ENCODE measurements around the gene RAB3IL1. TPM values are rescaled to one million over a fixed set of nuclear protein-coding genes. Genes with fewer than 3 reads are reported as not detected.

Gene RAB3IL1
- total RNA-seq, 2 experiments from 2014 or later, result not detected

GRCh38 chr11:61916737-61917333 is 531 bp downstream of the RAB3IL1 start:
- Mint-ChIP-seq H3K4me3 (peak overlapping the region; percentile 40), H3K27me3 (peaks cover 66% of the 10 kb centered on the region), H3K4me1 (peaks cover 2% of the 10 kb centered on the region), H3K9me3 (no peaks in the 10 kb centered on the region), H3K27ac (no peak overlapping the region), H3K36me3 (no peaks in the 10 kb centered on the region)
- no peak for DNase-seq

- H3K4me3 Mint-ChIP-seq, result no peak overlapping the region
- H3K36me3 Mint-ChIP-seq, result no peaks in the 10 kb centered on the region
- no peak overlapping the region for H3K27ac Mint-ChIP-seq
- no peaks in the 10 kb centered on the region for H3K9me3 Mint-ChIP-seq
- DNase-seq, result no peak
- peaks cover 54% of the 10 kb centered on the region for H3K27me3 Mint-ChIP-seq
- H3K4me1 Mint-ChIP-seq, result peaks cover 2% of the 10 kb centered on the region
Measured at GRCh38 chr11:61914471-61915171, 2.7 kb downstream of the RAB3IL1 start.

- H3K4me3 Mint-ChIP-seq, result no peak overlapping the region
- no peaks in the 10 kb centered on the region for H3K9me3 Mint-ChIP-seq
- DNase-seq, result no peak
- H3K27ac Mint-ChIP-seq, result no peak overlapping the region
- peaks cover 49% of the 10 kb centered on the region for H3K27me3 Mint-ChIP-seq
- no peaks in the 10 kb centered on the region for H3K36me3 Mint-ChIP-seq
- peaks cover 2% of the 10 kb centered on the region for H3K4me1 Mint-ChIP-seq
Measured at GRCh38 chr11:61913699-61914395, 3.5 kb downstream of the RAB3IL1 start.

- no peak for DNase-seq
- Mint-ChIP-seq H3K27ac (no peak overlapping the region), H3K9me3 (no peaks in the 10 kb centered on the region)
Measured at GRCh38 chr11:61912991-61913698, 4.2 kb downstream of the RAB3IL1 start.

GRCh38 chr11:61912530-61912898 is 4.9 kb downstream of the RAB3IL1 start:
- Mint-ChIP-seq H3K36me3 (no peaks in the 10 kb centered on the region), H3K27me3 (peaks cover 35% of the 10 kb centered on the region), H3K4me3 (no peak overlapping the region), H3K27ac (no peak overlapping the region), H3K4me1 (no peaks in the 10 kb centered on the region), H3K9me3 (no peaks in the 10 kb centered on the region)
- no peak for DNase-seq

More at GRCh38 chr11:61912991-61913698, 4.2 kb downstream of the RAB3IL1 start:
- Mint-ChIP-seq H3K27me3 (peaks cover 42% of the 10 kb centered on the region), H3K36me3 (no peaks in the 10 kb centered on the region), H3K4me1 (peaks cover 2% of the 10 kb centered on the region), H3K4me3 (no peak overlapping the region)

- no peaks in the 10 kb centered on the region for H3K9me3 Mint-ChIP-seq
- no peak overlapping the region for H3K4me3 Mint-ChIP-seq
- H3K4me1 Mint-ChIP-seq, result no peaks in the 10 kb centered on the region
- peaks cover 33% of the 10 kb centered on the region for H3K27me3 Mint-ChIP-seq
- H3K36me3 Mint-ChIP-seq, result no peaks in the 10 kb centered on the region
- no peak overlapping the region for H3K27ac Mint-ChIP-seq
- DNase-seq, result no peak
Measured at GRCh38 chr11:61911701-61912529, 5.5 kb downstream of the RAB3IL1 start.

GRCh38 chr11:61911128-61911700 is 6.2 kb downstream of the RAB3IL1 start:
- DNase-seq, result no peak
- Mint-ChIP-seq H3K27ac (no peak overlapping the region), H3K27me3 (peaks cover 26% of the 10 kb centered on the region), H3K4me1 (no peaks in the 10 kb centered on the region), H3K9me3 (no peaks in the 10 kb centered on the region), H3K4me3 (no peak overlapping the region), H3K36me3 (no peaks in the 10 kb centered on the region)

GRCh38 chr11:61910187-61911127 is 6.9 kb downstream of the RAB3IL1 start:
- no peak for DNase-seq
- Mint-ChIP-seq H3K36me3 (no peaks in the 10 kb centered on the region), H3K27ac (no peak overlapping the region), H3K4me1 (no peaks in the 10 kb centered on the region), H3K9me3 (no peaks in the 10 kb centered on the region), H3K4me3 (no peak overlapping the region), H3K27me3 (peaks cover 18% of the 10 kb centered on the region)

GRCh38 chr11:61908730-61909316 is 8.5 kb downstream of the RAB3IL1 start:
- Mint-ChIP-seq H3K27ac (no peak overlapping the region), H3K4me3 (no peak overlapping the region), H3K27me3 (peaks cover 3% of the 10 kb centered on the region), H3K36me3 (no peaks in the 10 kb centered on the region), H3K9me3 (no peaks in the 10 kb centered on the region), H3K4me1 (no peaks in the 10 kb centered on the region)
- no peak for DNase-seq

- Mint-ChIP-seq H3K4me3 (no peak overlapping the region), H3K27ac (no peak overlapping the region)
- DNase-seq, result no peak
Measured at GRCh38 chr11:61907871-61908729, 9.3 kb downstream of the RAB3IL1 start.

GRCh38 chr11:61907282-61907681 is 10.1 kb downstream of the RAB3IL1 start:
- Mint-ChIP-seq H3K36me3 (no peaks in the 10 kb centered on the region), H3K27me3 (no peaks in the 10 kb centered on the region), H3K27ac (no peak overlapping the region), H3K4me3 (no peak overlapping the region), H3K9me3 (no peaks in the 10 kb centered on the region), H3K4me1 (no peaks in the 10 kb centered on the region)
- DNase-seq, result no peak

More at GRCh38 chr11:61907871-61908729, 9.3 kb downstream of the RAB3IL1 start:
- H3K36me3 Mint-ChIP-seq, result no peaks in the 10 kb centered on the region
- no peaks in the 10 kb centered on the region for H3K4me1 Mint-ChIP-seq
- H3K9me3 Mint-ChIP-seq, result no peaks in the 10 kb centered on the region
- H3K27me3 Mint-ChIP-seq, result no peaks in the 10 kb centered on the region

- DNase-seq, result no peak
- no peaks in the 10 kb centered on the region for H3K4me1 Mint-ChIP-seq
- no peaks in the 10 kb centered on the region for H3K27me3 Mint-ChIP-seq
- H3K27ac Mint-ChIP-seq, result no peak overlapping the region
- H3K4me3 Mint-ChIP-seq, result no peak overlapping the region
- no peaks in the 10 kb centered on the region for H3K36me3 Mint-ChIP-seq
- H3K9me3 Mint-ChIP-seq, result no peaks in the 10 kb centered on the region
Measured at GRCh38 chr11:61906522-61906909, 10.8 kb downstream of the RAB3IL1 start.
